HCT116 (cell line): ENCODE measurements around the gene FAM209B.

Source experiments
- CEBPB ChIP-seq: IDR thresholded peaks from 2 replicates; pipeline ENCODE4 v1.6.1; 2012; ENCODE audit warnings: low read depth
- CTCF ChIP-seq, 3 experiments: fragments of 200-600 bp in 1 of 3; sonication (generic) in 1 of 3; IDR thresholded peaks in 2 of 3; conservative IDR thresholded peaks in 1 of 3; 2 replicates each; pipeline ENCODE4 v1.5.1; 2012 to 2017; ENCODE audit warnings: low read depth in 2 of 3, low read length in 2 of 3, antibody characterized with exemption in 1 of 3, borderline replicate concordance in 1 of 3, control low read depth in 1 of 3, mild to moderate bottlenecking in 1 of 3, mixed read lengths in 1 of 3, mixed run types in 1 of 3, moderate library complexity in 1 of 3; ENCODE audit not compliant: insufficient read depth in 1 of 3
- EZH2 ChIP-seq: fragments of 200-600 bp; sonication (generic); IDR thresholded peaks from 2 replicates; pipeline ENCODE4 v1.6.1; 2017; ENCODE audit warnings: antibody characterized with exemption, mixed run types
- EZH2phosphoT487 ChIP-seq: fragments of 200-600 bp; IDR thresholded peaks from 2 replicates; pipeline ENCODE4 v1.6.1; 2018; ENCODE audit warnings: antibody characterized with exemption, borderline replicate concordance
- FOSL1 ChIP-seq: IDR thresholded peaks from 2 replicates; pipeline ENCODE4 v1.6.1; 2012; ENCODE audit warnings: low read depth
- MAX ChIP-seq: IDR thresholded peaks from 2 replicates; pipeline ENCODE4 v1.6.1; 2012
- POLR2A ChIP-seq: IDR thresholded peaks from 2 replicates; pipeline ENCODE4 v1.7.0; 2011; ENCODE audit warnings: borderline replicate concordance; ENCODE audit not compliant: insufficient read depth, insufficient read length; ENCODE audit errors: extremely low read depth
- POLR2AphosphoS5 ChIP-seq: IDR thresholded peaks from 2 replicates; pipeline ENCODE4 v1.6.1; 2011; ENCODE audit warnings: mild to moderate bottlenecking, low read depth, low read length, moderate library complexity
- RAD21 ChIP-seq: IDR thresholded peaks from 2 replicates; pipeline ENCODE4 v1.6.1; 2012; ENCODE audit warnings: low read depth, mild to moderate bottlenecking
- SIN3A ChIP-seq: IDR thresholded peaks from 2 replicates; pipeline ENCODE4 v1.6.1; 2012; ENCODE audit warnings: low read depth
- SP1 ChIP-seq: IDR thresholded peaks from 2 replicates; pipeline ENCODE4 v1.6.1; 2012; ENCODE audit warnings: low read depth

GRCh38 chr20:56517641-56518040 lies 15.4 kb upstream of the FAM209B start:
- TF ChIP-seq POLR2AphosphoS5 (no peak), POLR2A (no peak), FOSL1 (no peak), CTCF (IDR thresholded peaks at IDR 0.05 in 2 of 3, conservative IDR thresholded peaks at IDR 0.05 in 1 of 3; ENCODE audit: borderline replicate concordance in 1 of 3, insufficient read depth in 1 of 3, low read depth in 2 of 3, low read length in 2 of 3) (no peak), SP1 (no peak), RAD21 (no peak), SIN3A (no peak), EZH2phosphoT487 (no peak), CEBPB (no peak), EZH2 (no peak), MAX (no peak)
